DMS53 treated with DMSO at 0.1 percent for 48 hours (cell line): Measurements from ENCODE around the gene AK1.

Source experiments
- DNase-seq: peaks from one replicate; lab custom pipeline; 2025; ENCODE audit not compliant: unreplicated experiment; lab: John Stamatoyannopoulos, UW

Gene AK1

DNA sequence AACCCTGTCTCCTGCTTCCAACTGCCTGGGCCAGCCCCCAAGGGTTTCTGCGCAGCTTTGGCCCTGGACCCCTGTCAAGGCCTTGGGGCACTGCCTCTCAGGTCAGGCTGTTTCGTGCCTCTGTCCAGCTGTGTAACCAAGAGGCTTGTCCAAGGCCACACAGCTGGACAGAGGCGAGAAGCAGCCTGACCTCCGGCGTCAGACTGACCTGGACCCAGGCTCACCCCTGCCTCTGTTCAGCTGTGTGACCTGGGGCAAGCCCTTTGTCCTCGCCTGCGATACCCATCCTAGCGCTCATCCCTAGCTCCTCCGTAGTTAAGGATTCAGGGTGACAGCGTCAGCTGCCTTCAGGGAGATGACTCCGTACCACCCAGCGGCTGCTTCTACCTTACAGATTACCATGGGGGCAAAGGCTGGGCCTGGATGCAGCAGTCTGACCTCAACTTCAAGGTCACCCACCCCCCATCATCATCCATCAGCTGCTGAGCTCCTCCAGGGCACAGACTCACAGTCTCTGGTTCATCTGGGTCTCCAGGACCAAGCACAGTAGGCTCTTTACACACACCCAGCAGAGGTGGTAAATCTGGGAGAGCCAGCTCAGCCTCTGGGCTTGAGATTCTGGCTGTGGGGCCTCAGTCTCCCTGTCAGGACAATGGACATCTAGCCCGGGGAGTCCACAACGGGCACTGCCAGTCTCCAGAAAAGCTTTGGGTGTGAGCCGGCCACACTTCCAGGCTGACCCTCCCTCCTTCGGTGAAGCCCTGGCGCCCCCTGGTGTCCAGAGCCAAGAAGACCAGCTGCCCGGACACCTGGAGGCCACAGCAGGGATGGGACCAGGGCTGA, 7.9 kb downstream of the AK1 start:
- DNase-seq: peak; percentile 78

DNA sequence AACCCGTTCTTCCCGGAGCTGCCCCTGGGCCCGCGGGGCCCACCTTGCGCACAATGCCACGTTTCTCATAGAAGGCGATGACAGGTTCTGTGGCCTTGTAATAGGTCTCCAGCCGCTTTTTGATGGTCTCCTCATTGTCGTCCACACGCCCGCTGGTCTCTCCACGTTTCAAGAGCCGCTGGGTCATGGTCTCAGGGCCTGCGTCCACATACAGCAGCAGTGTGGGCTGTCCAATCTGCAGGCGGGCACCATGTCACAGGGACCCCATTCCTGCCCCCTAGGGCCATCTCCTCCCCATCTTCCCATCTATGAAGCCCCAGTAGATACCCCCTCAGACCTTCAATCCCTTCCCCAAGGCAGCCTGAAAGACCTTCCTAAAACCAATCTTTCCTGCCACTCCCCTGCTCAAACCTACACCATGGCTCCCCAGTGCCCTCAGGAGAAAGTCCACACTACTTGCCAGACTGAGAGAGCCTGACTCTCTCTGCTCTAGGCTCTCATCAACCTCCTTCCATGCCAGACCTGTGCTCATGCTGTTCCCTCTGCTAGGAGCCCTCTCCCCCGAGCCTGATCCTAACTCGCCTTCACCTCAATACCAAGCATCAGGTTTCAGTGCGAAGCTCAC, 9.1 kb downstream of the AK1 start:
- DNase-seq: no peak

DNA sequence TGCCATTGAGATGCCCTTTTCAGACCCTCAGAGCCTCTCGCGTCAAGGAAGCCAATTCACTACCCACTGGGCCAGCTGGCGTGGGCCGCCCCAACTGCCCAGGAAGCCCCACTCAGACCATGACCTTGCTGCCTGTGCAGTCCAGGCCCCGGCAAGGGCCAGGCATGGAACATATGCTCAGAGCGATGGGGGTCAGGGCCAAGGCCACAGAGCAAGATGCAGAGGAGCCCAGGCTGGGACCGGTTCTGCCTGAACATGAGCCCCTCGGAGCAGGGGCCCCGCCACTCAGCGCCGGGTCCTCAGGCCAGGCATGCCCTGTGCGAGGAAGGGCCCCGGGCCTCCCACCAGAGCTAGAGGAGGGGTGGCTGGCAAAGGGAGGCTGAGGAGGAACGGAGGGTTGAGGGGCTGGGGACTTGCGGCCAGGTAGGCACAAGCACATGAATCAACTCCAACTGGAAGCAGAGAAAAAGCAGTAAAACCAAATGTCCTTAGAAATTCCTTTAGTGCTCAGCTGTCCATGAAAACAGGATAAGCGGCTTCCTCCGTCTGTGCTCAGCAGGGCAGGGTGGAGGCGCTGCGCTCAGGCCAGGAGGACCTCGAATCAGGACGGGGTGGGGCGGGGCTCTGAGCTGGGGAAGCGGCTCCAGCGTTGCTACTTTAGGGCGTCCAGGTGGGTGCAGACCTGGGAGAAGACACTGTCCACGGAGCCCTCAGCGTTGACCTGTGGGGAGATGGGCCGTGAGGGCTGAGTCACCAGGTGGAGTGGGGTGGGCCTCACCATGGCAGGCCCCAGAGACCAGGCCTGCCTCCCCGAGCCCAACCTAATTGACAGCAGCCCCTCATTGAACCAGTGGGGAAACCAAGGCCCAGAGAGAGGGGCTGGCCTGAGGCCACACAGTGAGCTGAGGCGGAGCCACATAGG, 9.9 kb downstream of the AK1 start:
- DNase-seq: no peak

DNA sequence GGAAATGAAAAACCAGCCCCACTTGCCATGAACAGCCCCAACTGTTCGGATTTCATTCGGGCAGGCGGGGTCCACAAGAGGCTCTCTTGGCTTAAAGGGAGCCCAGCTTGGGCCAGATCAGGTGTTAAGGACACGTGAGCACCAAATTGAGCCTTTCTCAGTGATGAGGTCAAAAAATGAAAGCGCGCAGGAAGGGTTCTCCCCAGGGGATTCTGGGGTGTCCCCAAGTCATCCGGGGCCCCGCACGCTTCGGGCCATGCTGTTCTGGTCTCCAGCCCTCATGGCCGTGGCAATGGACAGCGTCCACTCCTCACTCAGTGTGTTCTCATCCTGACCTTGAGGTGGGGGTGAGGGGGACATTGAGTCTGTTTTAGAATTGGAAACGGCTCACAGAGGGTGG, 10.9 kb downstream of the AK1 start:
- DNase-seq: no peak

DNA sequence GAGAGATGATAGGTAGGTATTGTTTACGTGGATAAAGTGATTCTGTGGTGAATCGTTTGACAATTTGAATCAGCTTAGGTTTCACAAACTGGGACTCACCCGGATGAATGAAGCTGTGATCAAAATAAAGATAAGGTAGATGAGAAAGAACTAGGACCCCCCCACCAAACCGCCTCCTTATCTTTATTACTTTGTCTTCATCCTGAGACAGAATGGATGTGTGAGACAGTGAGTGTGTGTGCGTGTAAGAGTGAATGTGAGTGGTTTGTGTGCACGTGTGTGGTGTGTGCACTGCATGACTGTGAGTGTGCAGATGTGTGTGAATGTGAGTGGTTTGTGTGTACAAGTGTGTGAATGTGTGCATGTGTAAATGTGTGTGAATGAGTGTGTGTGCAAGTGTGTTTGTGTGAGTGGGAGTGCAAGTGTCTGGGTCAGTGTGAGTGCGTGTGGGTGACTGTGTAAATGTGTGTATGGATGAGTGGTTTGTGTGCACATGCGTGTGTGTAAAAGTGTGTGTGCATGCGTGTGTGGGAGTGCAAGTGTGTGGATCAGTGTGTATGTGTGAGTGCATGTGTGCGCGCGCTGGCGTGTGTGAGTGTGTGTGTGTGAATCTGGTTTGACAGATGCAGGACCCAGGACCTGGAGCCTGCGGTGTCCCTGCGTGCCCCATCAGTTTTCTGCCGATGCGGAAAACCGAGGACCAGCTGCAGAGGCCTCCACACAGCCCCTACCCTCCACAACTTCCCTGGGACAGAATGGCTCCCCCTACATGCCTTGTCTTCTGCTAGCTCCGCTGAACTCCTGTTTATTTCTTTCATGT, 11.6 kb downstream of the AK1 start:
- DNase-seq: no peak

GRCh38 chr9:127863191-127863621, 14.3 kb downstream of the AK1 start:
- no peak for DNase-seq

- DNase-seq: no peak
These were observed 15.1 kb downstream of the AK1 start for GRCh38 chr9:127862075-127863011.

DNA sequence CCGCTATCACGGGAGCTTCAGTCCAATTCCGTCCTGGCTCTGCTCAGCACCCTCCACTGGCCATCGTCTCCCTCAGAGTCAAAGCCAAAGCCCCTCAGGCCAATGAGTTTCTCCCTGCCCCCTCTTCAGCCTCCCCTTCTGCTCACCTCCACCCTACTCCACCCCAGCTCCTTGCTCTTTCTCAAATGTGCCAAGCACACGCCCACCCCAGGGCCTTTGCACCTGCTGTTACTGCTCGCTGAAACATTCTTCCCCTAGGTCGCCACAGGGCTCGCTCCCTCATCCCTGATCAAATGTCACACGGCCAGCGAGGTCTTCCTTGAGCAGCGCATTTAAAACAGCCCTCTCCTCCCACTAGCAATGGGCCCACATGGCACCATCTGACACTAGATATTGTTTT, 16.7 kb downstream of the AK1 start:
- no peak for DNase-seq

DNA sequence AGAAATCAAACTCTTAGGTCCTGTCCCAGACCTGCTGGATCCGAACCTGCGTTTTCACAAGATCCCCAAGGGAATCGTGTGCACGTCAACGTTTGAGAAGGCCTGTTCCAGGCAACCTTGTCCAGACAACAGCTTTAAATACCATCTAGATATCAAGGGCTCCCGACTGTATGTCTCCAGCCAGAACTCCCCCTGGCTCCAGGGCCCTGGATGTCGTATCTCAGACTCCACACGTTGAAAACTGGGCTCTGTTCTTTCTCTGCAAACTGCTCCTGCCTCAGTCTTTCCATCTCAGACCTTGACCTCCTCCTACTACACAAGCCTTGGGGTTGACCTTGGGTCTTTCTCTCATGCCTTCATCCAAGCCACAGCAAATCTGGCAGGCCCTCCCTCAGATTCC, 17.2 kb downstream of the AK1 start:
- no peak for DNase-seq

- peak; percentile 36 for DNase-seq
These were observed 19.4 kb downstream of the AK1 start for GRCh38 chr9:127858041-127858512.

GRCh38 chr9:127857278-127857677, 20.2 kb downstream of the AK1 start:
- DNase-seq: no peak

DNA sequence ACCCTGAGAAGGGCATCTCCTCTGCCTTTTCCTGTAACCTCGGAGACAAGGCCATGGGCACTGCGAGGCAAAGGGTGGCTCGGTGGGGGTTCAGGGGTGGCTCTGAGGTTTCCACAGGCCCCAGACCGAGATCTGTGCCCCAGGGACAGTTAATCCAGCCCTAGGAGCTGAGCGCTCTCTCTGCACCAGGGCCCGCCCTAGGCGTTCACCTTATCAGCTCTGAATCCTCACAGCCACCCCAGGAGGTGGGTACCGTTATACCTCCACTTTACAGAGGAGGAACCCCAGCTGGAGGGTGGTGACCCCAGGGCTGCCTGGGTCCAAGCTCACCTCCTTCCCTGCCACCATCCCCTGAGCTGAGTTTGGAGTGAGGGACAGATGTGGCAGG, 20.8 kb downstream of the AK1 start:
- no peak for DNase-seq

DNA sequence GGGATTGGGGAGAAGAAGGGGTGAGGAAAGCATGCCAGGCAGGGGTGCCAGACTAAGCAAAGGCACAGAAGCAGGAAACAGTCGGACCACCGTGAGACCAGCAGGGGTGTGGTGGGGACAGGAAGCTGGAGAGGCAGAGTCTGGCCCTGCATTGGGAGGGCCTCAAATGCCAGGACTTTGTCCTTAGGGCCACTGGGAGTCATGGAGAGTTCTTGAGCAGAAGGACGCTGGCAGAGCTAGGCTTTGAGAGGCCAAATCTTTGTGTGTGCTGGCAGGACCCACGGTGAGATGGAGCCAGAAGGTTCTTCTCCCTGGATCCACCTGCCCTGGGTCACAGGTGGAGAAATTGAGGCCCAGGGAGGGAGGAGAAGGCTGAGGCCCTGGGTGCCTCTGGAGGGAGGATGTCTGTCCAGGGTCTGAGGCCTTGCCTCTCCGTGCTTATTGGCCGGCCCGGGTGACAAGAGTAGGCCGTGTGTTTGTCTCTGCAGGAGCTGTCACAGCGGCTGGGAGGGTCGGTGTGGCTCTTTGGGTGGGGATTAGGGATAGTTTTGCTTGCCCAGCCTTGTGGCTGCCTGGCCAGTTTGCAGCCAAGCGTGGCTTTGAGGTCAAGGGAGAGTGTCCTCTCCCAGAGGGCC, 21.3 kb downstream of the AK1 start:
- DNase-seq: no peak

DNA sequence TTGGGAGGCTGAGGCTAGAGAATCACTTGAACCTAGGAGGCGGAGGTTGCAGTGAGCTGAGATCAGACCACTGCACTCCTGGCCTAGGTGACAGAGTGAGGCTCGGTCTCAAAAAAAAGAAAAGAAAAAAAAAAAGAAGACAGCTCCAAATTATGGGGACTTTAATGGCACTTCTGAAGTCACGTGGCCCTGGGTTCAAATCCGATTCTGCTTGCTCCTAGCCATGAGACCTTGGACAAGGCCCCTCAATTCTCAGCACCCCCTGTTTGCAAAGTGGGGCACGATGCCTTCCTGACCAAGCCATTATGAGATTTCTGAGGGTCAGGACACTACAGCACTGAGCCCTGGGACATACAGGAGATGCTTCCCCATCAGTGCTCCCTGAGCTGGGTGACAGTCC, 22.0 kb downstream of the AK1 start:
- no peak for DNase-seq

DNA sequence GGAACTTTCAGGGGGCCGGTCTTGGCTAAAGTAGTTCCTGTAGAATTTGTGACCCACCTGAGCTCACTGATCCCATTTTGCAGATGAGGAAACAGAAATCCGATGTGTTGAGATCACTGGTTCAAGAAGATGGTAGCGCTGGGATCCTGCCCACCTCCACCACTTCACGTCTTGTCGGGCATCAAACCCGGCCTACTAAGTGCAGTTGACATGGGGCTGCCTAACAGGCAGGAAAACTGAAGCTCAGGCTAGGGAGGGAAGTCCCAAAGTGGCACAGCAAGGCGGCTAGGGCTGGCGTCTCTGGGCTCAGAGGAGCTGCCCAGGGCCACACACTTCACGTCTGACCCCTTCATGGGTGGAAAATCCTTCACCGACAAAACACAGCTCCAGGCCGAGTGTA, 22.5 kb downstream of the AK1 start:
- no peak for DNase-seq

DNA sequence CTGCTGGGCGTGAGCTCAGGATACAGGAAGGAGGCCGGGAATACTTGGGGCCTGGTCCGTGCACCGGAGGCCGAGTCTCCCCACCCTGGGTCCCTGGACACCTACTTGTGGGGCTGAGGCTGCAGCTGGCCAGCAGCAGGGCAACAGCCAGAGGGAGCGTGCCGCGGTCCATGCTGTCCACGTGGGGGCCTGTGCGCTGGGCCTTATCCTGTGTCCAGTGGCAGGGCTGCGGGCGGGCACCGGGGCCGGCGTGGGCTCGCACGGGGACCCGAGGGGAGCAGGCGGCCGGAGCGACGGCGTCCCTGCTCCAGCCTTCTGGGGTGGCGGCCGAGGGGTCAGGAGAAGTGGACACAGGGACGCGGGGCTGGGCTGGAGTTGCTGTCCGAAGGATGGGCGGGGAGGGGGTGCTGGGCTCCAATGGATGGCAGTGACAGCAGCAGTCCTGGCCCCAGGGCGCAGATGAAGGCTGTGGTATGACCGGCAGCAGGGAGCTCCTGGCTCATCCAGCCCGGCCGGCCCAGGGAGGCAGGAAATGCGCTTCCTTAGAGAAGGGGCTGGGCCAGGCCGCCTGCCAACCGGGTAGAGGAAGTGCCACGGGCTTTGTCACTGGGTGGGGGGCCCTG, 23.2 kb downstream of the AK1 start, which contains the start of gene ENG:
Gene ENG (minus strand): TSS at position 475 of the 623 bp plus-strand sequence. CDS start 303 bp downstream, at position 172.
- DNase-seq: peak; percentile 59

DNA sequence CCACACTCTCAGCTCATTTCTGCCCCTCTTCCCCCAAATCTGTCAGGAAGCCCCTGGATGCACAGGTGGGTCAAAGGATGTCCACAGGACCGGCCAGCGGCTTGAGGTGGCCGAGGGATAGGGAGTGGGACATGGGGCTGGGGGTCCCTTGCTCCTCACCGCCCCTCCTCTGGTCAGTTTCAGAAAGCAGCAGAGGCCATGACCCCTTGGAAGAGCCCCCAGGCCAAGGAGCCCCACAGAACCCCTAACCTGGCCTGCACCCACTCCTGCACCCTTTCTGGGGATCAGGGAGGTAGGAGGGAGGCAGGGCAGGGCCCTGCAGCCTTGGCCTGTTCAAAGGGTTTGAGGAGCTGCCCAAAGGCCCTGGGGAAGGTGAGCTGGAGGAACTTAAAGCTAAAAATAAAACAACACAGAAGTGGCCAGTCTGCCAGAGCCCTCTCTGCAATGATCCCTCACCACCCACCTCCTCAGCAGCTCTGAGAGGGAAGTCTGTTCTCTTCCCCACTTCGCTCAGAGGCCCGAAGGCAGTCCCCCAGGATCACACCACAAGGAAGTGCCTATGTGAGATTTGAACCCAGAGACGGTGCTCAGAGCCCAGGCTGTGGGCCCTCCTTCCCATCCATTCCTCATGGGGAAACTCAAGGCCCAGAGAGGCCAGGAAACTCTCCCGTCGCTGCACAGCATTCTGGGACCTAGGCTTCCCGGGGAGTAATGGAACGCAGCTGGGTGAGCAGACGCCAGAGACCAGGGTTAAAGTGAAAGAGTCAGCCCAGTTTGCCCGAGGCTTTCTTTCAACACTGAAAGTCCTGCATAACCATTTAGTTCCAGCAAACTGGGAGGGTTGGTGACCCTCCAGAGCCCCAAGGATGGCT, 23.9 kb downstream of the AK1 start:
- DNase-seq: no peak

DNA sequence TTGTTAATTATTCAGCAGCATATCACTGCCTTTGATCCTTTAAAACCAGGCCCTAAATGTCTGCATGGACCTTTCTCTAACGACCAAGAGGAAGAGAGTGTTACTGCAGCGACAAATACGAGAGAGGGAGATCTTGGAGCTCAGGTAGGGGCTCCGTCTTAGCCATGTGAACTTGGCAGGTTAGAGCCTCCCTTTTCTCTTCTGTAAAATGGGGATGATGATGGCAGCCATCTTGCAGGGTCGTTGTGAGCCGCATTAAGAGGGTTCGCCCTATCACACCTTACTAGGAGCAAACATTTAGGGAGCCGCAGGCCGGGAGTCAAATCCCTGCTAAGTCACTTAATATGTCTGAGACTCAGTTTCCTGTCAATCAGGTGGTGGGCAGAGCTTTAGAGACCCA, 24.6 kb downstream of the AK1 start:
- DNase-seq: no peak
